DMS153 (cell line): ENCODE data around the gene GMDS.
"Not testable (repeated sequence)": the region's sequence is repeated elsewhere in the genome, so short reads cannot be mapped to it uniquely, and the experiment has no call there.

Experiments
- DNase-seq: peaks from one replicate; lab custom pipeline; 2025; lab: John Stamatoyannopoulos, UW

GMDS gene

GRCh38 chr6:1686117-1687098 lies 559.0 kb downstream of the GMDS start:
- DNase-seq, result peak; percentile 30

GRCh38 chr6:1679688-1680068 lies 565.7 kb downstream of the GMDS start:
- DNase-seq, result peak; percentile 51

- peak; percentile 37 for DNase-seq
Observed at GRCh38 chr6:1679031-1679687, 566.2 kb downstream of the GMDS start.

GRCh38 chr6:1678201-1678600 lies 567.2 kb downstream of the GMDS start:
- no peak for DNase-seq

GRCh38 chr6:1672379-1672778 lies 573.0 kb downstream of the GMDS start:
- DNase-seq, result no peak

GRCh38 chr6:1670711-1671462 lies 574.5 kb downstream of the GMDS start:
- no peak for DNase-seq

- no peak for DNase-seq
Observed at GRCh38 chr6:1669996-1670395, 575.4 kb downstream of the GMDS start.

- not testable (repeated sequence) for DNase-seq
Observed at GRCh38 chr6:1668456-1668855, 576.9 kb downstream of the GMDS start.

GRCh38 chr6:1667805-1668175 lies 577.6 kb downstream of the GMDS start:
- no peak for DNase-seq

GRCh38 chr6:1667012-1667804 lies 578.2 kb downstream of the GMDS start:
- DNase-seq, result no peak

- DNase-seq, result no peak
Observed at GRCh38 chr6:1665214-1665613, 580.2 kb downstream of the GMDS start.

- DNase-seq, result no peak
Observed at GRCh38 chr6:1664329-1664728, 581.1 kb downstream of the GMDS start.

GRCh38 chr6:1663511-1663910 lies 581.9 kb downstream of the GMDS start:
- DNase-seq, result no peak

GRCh38 chr6:1662534-1662933 lies 582.9 kb downstream of the GMDS start:
- no peak for DNase-seq

- DNase-seq, result no peak
Observed at GRCh38 chr6:1659816-1660215, 585.6 kb downstream of the GMDS start.

- DNase-seq, result no peak
Observed at GRCh38 chr6:1658212-1659005, 587.0 kb downstream of the GMDS start.

GRCh38 chr6:1657771-1658165 lies 587.6 kb downstream of the GMDS start:
- DNase-seq, result no peak

GRCh38 chr6:1657116-1657770 lies 588.2 kb downstream of the GMDS start:
- DNase-seq, result no peak

- no peak for DNase-seq
Observed at GRCh38 chr6:1654054-1654453, 591.4 kb downstream of the GMDS start.

GRCh38 chr6:1652842-1653241 lies 592.6 kb downstream of the GMDS start:
- DNase-seq, result no peak
